ENCODE results near the gene CD300C. TPM values are rescaled to one million over a fixed set of nuclear protein-coding genes. Genes with fewer than 3 reads are reported as not detected.
A peak's percentile ranks its signal among the peaks of the same experiment; 100 is the strongest.
"Not testable (repeated sequence)": the region's sequence is repeated elsewhere in the genome, so short reads cannot be mapped to it uniquely, and the experiment has no call there.

Gene CD300C
- total and polyA plus RNA-seq, 5 experiments from 2014 or later: 0.11 TPM; not detected in 4

GRCh38 chr17:74573169-74573568, 27.3 kb upstream of the CD300C start:
- Mint-ChIP-seq H3K9me3 (no peaks in the 10 kb centered on the region), H3K36me3 (peaks cover 0 to 3% (median 0%) of the 10 kb centered on the region in 3 donors), H3K4me3 (no peak overlapping the region), H3K27me3 (peaks cover 16 to 28% (median 22%) of the 10 kb centered on the region in 5 donors), H3K27ac (no peak overlapping the region), H3K4me1 (peaks cover 5 to 11% (median 8%) of the 10 kb centered on the region in 4 donors)
- POLR2A ChIA-PET: no interaction called here
- ATAC-seq (no peak), DNase-seq (no peak)

GRCh38 chr17:74571621-74572270, 25.8 kb upstream of the CD300C start:
- POLR2A ChIA-PET: no interaction called here
- H3K27me3 Mint-ChIP-seq: peaks cover 24 to 32% (median 28%) of the 10 kb centered on the region in 5 donors
- H3K9me3 Mint-ChIP-seq: no peaks in the 10 kb centered on the region
- peaks cover 0 to 3% (median 0%) of the 10 kb centered on the region in 3 donors for H3K36me3 Mint-ChIP-seq
- H3K4me1 Mint-ChIP-seq: peaks cover 5 to 11% (median 7%) of the 10 kb centered on the region in 4 donors
- no peak for DNase-seq
- no peak overlapping the region for H3K4me3 Mint-ChIP-seq
- ATAC-seq: no peak
- no peak overlapping the region for H3K27ac Mint-ChIP-seq

- ATAC-seq: no peak
- no peak for DNase-seq
- POLR2A ChIA-PET: no interaction called here
- H3K27me3 Mint-ChIP-seq: peaks cover 19 to 41% (median 32%) of the 10 kb centered on the region in 5 donors
- H3K36me3 Mint-ChIP-seq: peaks cover 0 to 3% (median 0%) of the 10 kb centered on the region in 3 donors
- no peak overlapping the region for H3K4me3 Mint-ChIP-seq
- H3K9me3 Mint-ChIP-seq: no peaks in the 10 kb centered on the region
- no peak overlapping the region for H3K27ac Mint-ChIP-seq
- peaks cover 5 to 11% (median 7%) of the 10 kb centered on the region in 4 donors for H3K4me1 Mint-ChIP-seq
Measured at GRCh38 chr17:74569020-74570003, 23.4 kb upstream of the CD300C start.

- H3K36me3 Mint-ChIP-seq: peaks cover 0 to 3% (median 0%) of the 10 kb centered on the region in 3 donors
- H3K4me1 Mint-ChIP-seq: peaks cover 5 to 12% (median 8%) of the 10 kb centered on the region in 4 donors
- no peak for ATAC-seq
- DNase-seq: no peak
- no peak overlapping the region for H3K4me3 Mint-ChIP-seq
- POLR2A ChIA-PET: no interaction called here
- H3K27ac Mint-ChIP-seq: peak overlapping the region in 1 of 10 donors; percentile 79
- no peaks in the 10 kb centered on the region for H3K9me3 Mint-ChIP-seq
- H3K27me3 Mint-ChIP-seq: peaks cover 19 to 44% (median 32%) of the 10 kb centered on the region in 5 donors
Measured at GRCh38 chr17:74568106-74568873, 22.4 kb upstream of the CD300C start.

- Mint-ChIP-seq H3K36me3 (peaks cover 0 to 3% (median 0%) of the 10 kb centered on the region in 3 donors), H3K27me3 (peaks cover 19 to 47% (median 32%) of the 10 kb centered on the region in 5 donors), H3K4me3 (peak within 1 kb of the TSS in 1 of 10 donors; percentile 57), H3K27ac (no peak within 1 kb of the TSS), H3K9me3 (no peaks in the 10 kb centered on the region), H3K4me1 (peaks cover 5 to 14% (median 8%) of the 10 kb centered on the region in 4 donors)
- DNase-seq (no peak), ATAC-seq (no peak)
- POLR2A ChIA-PET: no interaction called here
Measured at GRCh38 chr17:74567397-74567796, 21.5 kb upstream of the CD300C start, which contains the start of gene CD300H. CD300H (minus strand) TSS chr17:74567509.

- POLR2A ChIA-PET: no interaction called here
- Mint-ChIP-seq H3K4me1 (peaks cover 5 to 14% (median 12%) of the 10 kb centered on the region in 4 donors), H3K27ac (no peak overlapping the region), H3K9me3 (no peaks in the 10 kb centered on the region), H3K36me3 (no peaks in the 10 kb centered on the region), H3K27me3 (peaks cover 23 to 49% (median 32%) of the 10 kb centered on the region in 5 donors), H3K4me3 (peak overlapping the region in 1 of 10 donors; percentile 57)
- ATAC-seq (peak in 1 of 2 donors; percentile 42), DNase-seq (peak in 4 of 10 donors; percentile 6 to 28 (median 20))
Measured at GRCh38 chr17:74566132-74566753, 20.3 kb upstream of the CD300C start.

GRCh38 chr17:74565126-74565525, 19.2 kb upstream of the CD300C start:
- ATAC-seq: no peak
- H3K4me3 Mint-ChIP-seq: no peak overlapping the region
- no peaks in the 10 kb centered on the region for H3K36me3 Mint-ChIP-seq
- no peaks in the 10 kb centered on the region for H3K9me3 Mint-ChIP-seq
- H3K27me3 Mint-ChIP-seq: peaks cover 19 to 46% (median 26%) of the 10 kb centered on the region in 5 donors
- POLR2A ChIA-PET: no interaction called here
- peaks cover 5 to 16% (median 12%) of the 10 kb centered on the region in 4 donors for H3K4me1 Mint-ChIP-seq
- H3K27ac Mint-ChIP-seq: no peak overlapping the region
- DNase-seq: no peak

GRCh38 chr17:74563358-74563757, 17.4 kb upstream of the CD300C start:
- no peak overlapping the region for H3K4me3 Mint-ChIP-seq
- H3K27ac Mint-ChIP-seq: peak overlapping the region in 2 of 10 donors; percentile 36 to 73
- H3K27me3 Mint-ChIP-seq: peaks cover 9 to 37% (median 14%) of the 10 kb centered on the region in 5 donors
- peaks cover 0 to 5% (median 0%) of the 10 kb centered on the region in 9 donors for H3K9me3 Mint-ChIP-seq
- no peaks in the 10 kb centered on the region for H3K36me3 Mint-ChIP-seq
- peaks cover 13 to 22% (median 14%) of the 10 kb centered on the region in 4 donors for H3K4me1 Mint-ChIP-seq
- POLR2A ChIA-PET: no interaction called here
- DNase-seq (peak in 1 of 10 donors; percentile 8), ATAC-seq (no peak)

GRCh38 chr17:74561586-74561985, 15.7 kb upstream of the CD300C start:
- no peak for DNase-seq
- H3K9me3 Mint-ChIP-seq: peaks cover 0 to 5% (median 0%) of the 10 kb centered on the region in 9 donors
- H3K4me1 Mint-ChIP-seq: peaks cover 11 to 36% (median 12%) of the 10 kb centered on the region in 4 donors
- peak overlapping the region in 2 of 10 donors; percentile 17 to 65 for H3K27ac Mint-ChIP-seq
- no peaks in the 10 kb centered on the region for H3K36me3 Mint-ChIP-seq
- no peak for ATAC-seq
- peaks cover 0 to 26% (median 5%) of the 10 kb centered on the region in 5 donors for H3K27me3 Mint-ChIP-seq
- no peak overlapping the region for H3K4me3 Mint-ChIP-seq
- POLR2A ChIA-PET: no interaction called here

GRCh38 chr17:74558882-74559519, 13.1 kb upstream of the CD300C start:
- Mint-ChIP-seq H3K9me3 (peaks cover 0 to 5% (median 0%) of the 10 kb centered on the region in 9 donors), H3K4me1 (peaks cover 11 to 38% (median 12%) of the 10 kb centered on the region in 4 donors), H3K4me3 (peak overlapping the region in 7 of 10 donors; percentile 0 to 48 (median 22)), H3K27ac (peak overlapping the region in 4 of 10 donors; percentile 5 to 55 (median 38)), H3K36me3 (no peaks in the 10 kb centered on the region), H3K27me3 (peaks cover 0 to 15% (median 4%) of the 10 kb centered on the region in 5 donors)
- DNase-seq (peak in 3 of 10 donors; percentile 4 to 20 (median 7)), ATAC-seq (peak in 1 of 2 donors; percentile 45)
- POLR2A ChIA-PET: no interaction called here

GRCh38 chr17:74558402-74558801, 12.5 kb upstream of the CD300C start:
- Mint-ChIP-seq H3K27me3 (peaks cover 0 to 11% (median 4%) of the 10 kb centered on the region in 5 donors), H3K4me1 (peaks cover 9 to 38% (median 12%) of the 10 kb centered on the region in 4 donors), H3K27ac (peak overlapping the region in 2 of 10 donors; percentile 5 to 55), H3K4me3 (peak overlapping the region in 1 of 10 donors; percentile 48)
- POLR2A ChIA-PET, ATAC-seq, H3K36me3 Mint-ChIP-seq, H3K9me3 Mint-ChIP-seq: not testable (repeated sequence)
- DNase-seq: peak in 1 of 10 donors; percentile 32
